Germinal center (tissue), 1 donor: ENCODE data around the gene NPL.

Source experiments
- DNase-seq: peaks from one replicate; pipeline ENCODE4 v3.0.0; 2012; ENCODE audit warnings: mixed read lengths, low spot score

NPL gene

DNA sequence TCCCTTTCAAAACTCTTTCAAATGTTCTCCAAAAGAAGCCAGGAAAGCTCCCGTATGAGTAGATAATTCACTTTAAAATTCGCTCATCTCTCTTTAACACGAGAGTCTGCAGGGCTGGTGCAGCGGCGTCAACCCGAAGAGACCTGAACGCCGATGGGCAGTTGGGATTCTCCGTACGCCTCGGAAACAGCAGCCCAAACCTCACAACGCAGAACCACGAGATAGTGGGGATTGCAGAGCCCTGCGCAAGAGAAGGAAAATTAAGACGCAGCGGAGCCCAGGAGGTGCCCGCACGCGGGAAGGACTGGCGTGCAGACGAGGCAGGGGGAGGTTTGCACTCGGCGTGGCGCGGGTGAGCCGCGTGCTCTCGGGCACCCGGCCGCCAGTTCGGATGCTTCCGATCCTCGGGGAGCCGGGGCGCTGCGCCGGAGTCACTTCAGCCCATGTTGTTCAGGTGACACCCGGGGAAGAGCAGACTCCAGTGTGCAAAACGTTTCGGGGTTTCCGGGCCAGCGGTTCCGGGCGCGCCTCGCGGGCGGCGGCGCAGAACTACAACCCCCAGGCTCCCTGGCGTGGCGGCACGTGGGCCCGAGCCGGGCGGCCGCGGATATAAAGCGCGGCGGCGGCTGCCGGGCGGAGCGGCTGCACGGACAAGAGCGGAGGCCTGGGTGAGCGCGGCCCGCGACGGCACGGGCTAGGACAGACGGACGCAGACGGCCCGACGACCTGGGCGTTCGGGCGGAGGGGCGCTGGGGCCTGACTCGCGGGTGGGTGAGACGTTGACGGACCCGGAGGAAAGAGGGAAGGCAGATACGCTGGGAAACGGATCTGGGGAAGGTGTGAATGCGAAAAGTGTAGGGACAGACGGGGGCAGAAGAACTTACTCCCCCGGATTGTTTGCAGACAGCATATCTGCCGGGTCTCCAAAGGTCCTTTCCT lies at the start of gene NPL:
Gene NPL (plus strand): TSS at position 636 of the 939 bp plus-strand sequence. CDS start 4,599 bp downstream, outside the sequence.
- DNase-seq = peak; percentile 81

- DNase-seq = no peak
These were observed 49.5 kb upstream of the NPL start for GRCh38 chr1:182740120-182740519.

- DNase-seq = no peak
These were observed 46.8 kb upstream of the NPL start for GRCh38 chr1:182742780-182743179.

DNA sequence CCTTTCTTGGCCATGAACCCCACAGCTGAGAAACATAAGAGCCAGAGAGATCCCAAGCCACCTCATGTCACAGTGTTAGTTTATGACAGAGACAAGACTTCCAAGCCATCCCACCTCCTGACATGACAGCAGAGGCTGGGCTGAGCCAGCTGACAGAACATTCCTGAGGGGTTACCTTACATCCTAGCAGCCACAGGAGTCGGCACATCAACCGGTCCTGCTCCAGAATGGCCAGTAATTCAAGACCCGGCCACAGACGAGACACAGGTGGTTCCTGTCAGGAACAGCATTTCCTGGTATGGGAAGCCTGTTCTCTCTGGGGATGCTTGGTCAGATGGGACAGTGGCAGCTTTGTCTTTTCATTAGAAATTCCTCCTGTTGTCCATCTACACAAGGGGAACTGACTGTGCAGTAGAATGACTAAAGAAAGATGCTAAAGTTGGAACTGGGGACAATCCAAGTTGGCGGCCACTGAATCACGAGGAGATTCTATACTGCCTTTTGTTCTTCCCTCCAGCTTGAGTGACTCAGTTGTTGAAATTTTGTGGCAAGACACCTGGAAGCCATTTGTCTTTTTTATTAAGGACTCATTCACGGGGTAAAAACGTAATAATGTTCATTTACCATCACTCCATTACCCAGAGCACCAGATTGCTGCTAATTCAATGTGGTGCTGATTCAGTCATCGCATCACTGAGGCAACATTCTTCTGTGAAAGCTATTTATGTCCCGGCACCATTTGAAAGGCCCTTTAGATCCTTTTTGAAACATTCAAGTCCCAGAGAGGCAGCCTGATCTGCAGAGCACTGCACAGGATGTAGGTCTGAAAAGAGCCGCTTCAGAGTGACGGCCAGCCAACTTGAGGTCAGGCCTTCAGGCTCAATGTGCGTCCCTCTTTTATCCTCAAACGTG lies 37.2 kb upstream of the NPL start:
- DNase-seq = no peak

DNA sequence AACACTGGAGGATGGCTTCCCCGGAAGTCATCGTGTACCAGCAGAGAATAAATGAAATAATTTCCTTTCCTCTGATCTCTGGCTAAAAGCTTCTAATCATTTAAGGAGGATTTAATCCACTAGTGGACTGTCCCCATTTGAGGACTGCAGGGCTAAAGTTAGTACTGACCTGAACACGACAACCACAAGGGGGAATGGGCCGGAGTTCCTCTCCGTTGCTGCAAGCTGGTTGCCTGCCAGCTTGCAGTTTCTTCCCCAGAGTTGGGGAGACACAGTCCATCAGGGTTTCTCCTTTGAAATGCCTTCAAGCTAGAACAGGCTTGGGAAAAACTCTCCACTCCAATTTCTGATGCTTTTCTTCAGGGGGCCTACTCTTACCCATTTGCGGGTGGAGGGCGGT lies 35.5 kb upstream of the NPL start:
- DNase-seq = no peak

DNA sequence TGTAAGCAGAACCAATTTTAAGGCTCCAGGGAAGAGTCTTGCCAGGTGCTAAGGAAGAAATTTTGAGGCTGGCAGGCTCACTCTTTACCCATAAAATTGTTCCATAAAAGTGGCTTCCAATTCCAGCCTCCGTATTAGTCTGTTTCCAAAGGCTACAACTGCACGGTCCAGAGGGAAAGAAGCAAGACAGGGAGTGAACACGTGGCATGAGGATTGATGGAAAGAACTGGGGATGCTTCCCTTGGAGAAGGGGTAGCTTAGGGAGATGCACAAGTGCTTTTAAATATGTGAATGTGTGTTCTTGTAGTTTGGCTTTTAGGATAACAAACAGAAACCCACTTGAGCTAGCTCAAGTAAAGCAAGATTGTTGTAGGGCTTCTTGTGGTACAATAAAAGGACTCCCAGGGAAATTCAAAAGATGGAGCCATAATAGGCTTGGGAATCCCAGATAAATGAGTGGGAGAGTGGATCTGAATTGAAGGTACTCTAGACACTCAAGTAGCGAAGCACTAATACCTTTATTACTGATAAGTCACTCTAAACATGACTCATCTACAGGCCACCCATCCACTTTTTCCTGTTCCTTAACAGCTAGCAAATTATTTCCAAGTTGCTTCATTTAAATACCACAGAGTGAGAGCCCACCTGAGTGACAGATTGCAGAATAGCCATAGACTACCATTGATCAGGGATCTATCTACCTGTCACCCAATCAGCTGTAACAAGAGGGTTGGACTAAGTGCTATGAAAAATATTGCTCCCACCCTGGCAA lies 34.8 kb upstream of the NPL start:
- DNase-seq = no peak

GRCh38 chr1:182755632-182756031 lies 33.9 kb upstream of the NPL start:
- DNase-seq = no peak

- no peak for DNase-seq
These were observed 33.1 kb upstream of the NPL start for GRCh38 chr1:182756423-182756822.

GRCh38 chr1:182761396-182762395 lies 27.9 kb upstream of the NPL start:
- no peak for DNase-seq

DNA sequence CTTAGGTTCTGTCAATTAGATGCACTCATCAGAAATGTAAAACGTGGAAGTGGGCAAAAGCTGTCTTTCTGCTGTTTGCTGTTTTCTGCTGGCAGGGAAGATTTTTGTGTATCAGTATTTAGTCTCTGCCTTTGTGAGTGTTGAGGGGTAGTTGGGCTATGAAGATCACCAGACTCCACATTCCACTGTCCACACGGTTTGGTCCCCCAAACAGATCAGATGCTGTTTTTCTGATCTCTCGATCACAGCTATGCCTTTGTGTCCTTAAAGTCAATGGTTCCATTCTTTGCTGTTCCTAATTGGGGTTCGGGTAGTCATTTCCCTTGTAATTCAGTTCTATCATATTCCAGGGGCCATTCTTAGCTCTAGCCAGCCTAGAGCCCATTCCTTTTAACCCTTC lies 27.0 kb upstream of the NPL start:
- DNase-seq = no peak

DNA sequence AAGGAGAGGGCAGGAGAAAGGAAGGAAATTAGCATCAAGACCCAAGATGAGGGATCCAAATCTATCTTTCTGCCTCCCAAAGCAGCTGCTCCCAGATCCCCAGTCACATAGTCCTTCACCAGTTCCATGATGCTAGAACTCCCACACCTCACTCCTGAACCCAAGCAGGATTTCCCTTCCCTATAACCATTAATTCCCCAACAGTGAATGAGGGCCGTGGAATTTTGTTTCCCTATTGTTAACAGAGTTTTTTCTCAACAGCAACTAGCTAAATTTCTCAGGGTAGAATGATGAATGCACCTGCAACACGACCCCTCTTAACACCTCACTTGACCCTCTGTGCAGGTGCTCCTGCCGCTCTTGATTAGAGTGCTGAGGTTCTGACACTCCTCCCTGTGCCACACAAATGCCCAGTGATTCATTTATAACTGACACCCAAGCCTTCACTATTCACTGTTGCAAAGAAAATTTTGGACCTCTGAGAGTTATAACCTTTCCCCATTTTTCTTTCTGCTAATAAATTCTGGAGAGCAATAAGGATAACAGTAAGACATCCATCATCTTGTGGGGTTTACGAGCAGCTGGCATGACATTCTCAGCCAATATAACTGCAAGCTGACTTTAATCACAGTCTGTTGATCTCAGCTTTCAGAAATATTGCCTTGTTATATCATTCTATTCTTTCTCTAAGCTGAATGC lies 25.4 kb upstream of the NPL start:
- no peak for DNase-seq

- no peak for DNase-seq
These were observed 24.2 kb upstream of the NPL start for GRCh38 chr1:182765391-182765790.

DNA sequence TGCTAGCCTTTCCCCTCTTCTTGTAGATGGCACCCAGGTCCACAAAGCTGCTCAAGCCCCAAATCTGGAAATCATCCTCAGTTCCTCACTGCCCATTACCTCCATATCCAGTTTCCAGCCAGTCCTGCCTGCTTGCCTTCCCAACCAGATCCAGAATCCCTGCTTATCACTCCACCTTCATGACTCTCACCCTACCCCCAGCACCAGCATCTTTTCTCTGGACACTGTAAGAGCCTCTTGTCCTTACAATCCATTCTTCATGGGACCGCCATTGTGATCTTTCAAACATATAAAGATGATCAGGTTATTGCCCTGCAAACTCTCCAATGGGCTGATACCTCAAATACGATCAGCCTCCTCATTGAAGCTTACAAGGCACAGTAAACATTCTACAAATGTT lies 23.5 kb upstream of the NPL start:
- DNase-seq = no peak

- DNase-seq = no peak
These were observed 22.5 kb upstream of the NPL start for GRCh38 chr1:182766881-182767645.

DNA sequence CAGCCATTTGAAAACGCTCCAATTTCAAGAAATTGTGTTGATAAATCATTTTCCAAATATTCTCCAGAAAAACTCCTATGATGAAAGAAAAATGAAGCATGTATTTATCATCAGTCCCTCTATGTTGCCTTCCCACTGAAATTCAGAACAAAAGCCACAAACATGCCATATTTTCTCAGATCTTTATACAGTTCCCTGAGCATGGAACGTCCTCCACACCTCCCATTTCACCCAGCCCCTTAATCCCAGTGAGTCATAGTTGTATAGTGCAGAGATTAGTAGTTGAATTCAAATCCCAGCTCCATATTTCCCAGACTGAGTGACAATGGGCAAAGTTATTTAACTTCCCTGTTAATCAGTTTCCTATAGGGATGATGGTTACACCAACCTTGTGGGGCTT lies 20.6 kb upstream of the NPL start:
- no peak for DNase-seq

GRCh38 chr1:182770232-182770631 lies 19.3 kb upstream of the NPL start:
- no peak for DNase-seq

DNA sequence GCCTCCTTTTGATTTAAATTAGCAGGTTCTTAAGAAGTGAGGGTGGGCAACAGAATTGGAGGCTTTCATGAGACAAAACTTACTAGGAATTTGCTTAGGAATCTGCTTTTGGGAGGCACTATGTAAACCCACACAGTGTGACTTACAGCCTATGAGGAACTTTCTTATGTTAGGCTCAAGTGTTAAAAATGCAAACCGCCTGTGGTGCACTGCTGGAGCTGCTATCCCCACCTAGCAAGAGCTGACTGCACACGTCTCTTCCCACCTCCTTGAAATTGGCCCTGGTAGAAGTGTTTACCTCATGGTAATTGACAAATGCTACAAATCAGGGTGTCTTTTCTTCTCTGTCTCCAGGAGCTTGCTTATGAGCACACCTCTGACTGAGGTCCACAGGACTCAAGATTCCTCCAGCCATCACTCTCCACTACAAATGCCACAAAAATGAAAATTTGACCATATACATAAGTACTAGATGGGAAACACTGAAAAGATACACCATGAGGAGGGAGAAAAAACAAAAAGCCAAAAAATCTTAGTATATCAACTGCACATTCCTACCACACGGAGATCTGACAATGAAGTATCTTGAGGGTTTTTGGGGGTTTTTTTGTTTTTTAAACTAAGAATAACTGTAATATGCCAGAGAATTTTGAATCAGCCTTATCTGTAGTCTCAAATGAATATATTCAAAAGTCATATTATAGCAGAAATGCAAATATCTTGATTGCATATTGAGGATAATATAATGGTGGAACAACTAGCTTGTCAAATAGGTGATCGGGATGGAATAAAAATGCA lies 18.2 kb upstream of the NPL start:
- no peak for DNase-seq

- no peak for DNase-seq
These were observed 12.2 kb upstream of the NPL start for GRCh38 chr1:182777386-182777785.

DNA sequence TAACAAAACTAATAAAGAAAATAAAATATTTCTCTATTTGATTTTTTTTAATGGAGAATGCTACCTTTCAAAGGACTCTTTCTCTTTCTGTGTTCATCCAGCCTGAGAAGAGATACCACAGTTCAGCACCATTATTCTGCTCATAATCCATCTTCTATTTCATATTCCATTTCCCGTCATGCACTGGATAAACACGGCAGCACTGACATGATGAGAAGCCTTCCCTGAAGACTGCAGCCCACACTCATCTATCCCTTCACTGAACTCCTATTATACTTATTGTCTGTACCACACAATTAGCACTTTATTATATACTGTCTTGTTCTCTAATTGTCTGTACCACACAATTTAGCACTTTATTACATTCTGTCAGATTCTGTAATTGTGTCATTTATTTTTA lies 10.7 kb upstream of the NPL start:
- DNase-seq = no peak
